Right renal cortex interstitium (tissue), 3 donors: ENCODE measurements around the gene UBA1. TPM values are rescaled to one million over a fixed set of nuclear protein-coding genes. Genes with fewer than 3 reads are reported as not detected.

Experiments used
- DNase-seq, 3 donors: peaks; one replicate each; pipeline ENCODE4 v3.0.0-alpha.2; 2013; ENCODE audit warnings: low read depth in 3 of 3, low spot score in 2 of 3
- polyA plus RNA-seq, 3 donors: library from polyadenylated mRNA; unstranded; fragments of 120-200 nt; gene quantifications; one replicate each; pipeline ENCODE4 v1.2.1, GENCODE V29; 2013; ENCODE audit not compliant: insufficient read length in 3 of 3

The UBA1 gene
- polyA plus RNA-seq, 3 donors: 202 to 228 (median 217) TPM

- DNase-seq: no peak
Measured at GRCh38 chrX:47169726-47170515, 23.7 kb upstream of the UBA1 start.

- no peak for DNase-seq
Measured at GRCh38 chrX:47170861-47171692, 22.6 kb upstream of the UBA1 start.

- DNase-seq: no peak
Measured at GRCh38 chrX:47171996-47172395, 21.6 kb upstream of the UBA1 start.

GRCh38 chrX:47172549-47172948 is 21.1 kb upstream of the UBA1 start:
- DNase-seq: no peak

- no peak for DNase-seq
Measured at GRCh38 chrX:47172971-47173792, 20.4 kb upstream of the UBA1 start.

- DNase-seq: no peak
Measured at GRCh38 chrX:47174376-47174775, 19.3 kb upstream of the UBA1 start.

GRCh38 chrX:47174846-47175587 is 18.6 kb upstream of the UBA1 start:
- DNase-seq: no peak

GRCh38 chrX:47175588-47175980 is 18.0 kb upstream of the UBA1 start:
- no peak for DNase-seq

- no peak for DNase-seq
Measured at GRCh38 chrX:47176101-47176740, 17.4 kb upstream of the UBA1 start.

GRCh38 chrX:47177079-47177478 is 16.6 kb upstream of the UBA1 start:
- no peak for DNase-seq

GRCh38 chrX:47178337-47178736 is 15.3 kb upstream of the UBA1 start:
- DNase-seq: no peak

GRCh38 chrX:47179221-47179927 is 14.3 kb upstream of the UBA1 start:
- DNase-seq: no peak

- DNase-seq: no peak
Measured at GRCh38 chrX:47179928-47180255, 13.7 kb upstream of the UBA1 start.

- no peak for DNase-seq
Measured at GRCh38 chrX:47180346-47180745, 13.3 kb upstream of the UBA1 start.

GRCh38 chrX:47181301-47181700 is 12.3 kb upstream of the UBA1 start:
- DNase-seq: no peak

- no peak for DNase-seq
Measured at GRCh38 chrX:47182106-47182700, 11.4 kb upstream of the UBA1 start.

- no peak for DNase-seq
Measured at GRCh38 chrX:47184486-47184885, 9.1 kb upstream of the UBA1 start.

- no peak for DNase-seq
Measured at GRCh38 chrX:47185241-47185640, 8.4 kb upstream of the UBA1 start.

GRCh38 chrX:47186096-47186740 is 7.4 kb upstream of the UBA1 start:
- DNase-seq: no peak
